ENCODE data around the gene NHP2. TPM values are rescaled to one million over a fixed set of nuclear protein-coding genes. Genes with fewer than 3 reads are reported as not detected.

Gene NHP2
- total and polyA plus RNA-seq, 10 of the 15 experiments (the other 5 are each of a cell fraction or from before 2014, with no cell fraction given) = 39.2 to 513 (median 198) TPM

GRCh38 chr5:178147406-178147805 is 6.3 kb downstream of the NHP2 start:
- WGBS (ENCODE audit: insufficient coverage, insufficient replicate concordance, low lambda C conversion rate, missing lambda C conversion rate) = 92% methylated on average over 15 of the region's 15 CpGs
- no peak for ATAC-seq
- RAD21 ChIA-PET (ENCODE audit: unreplicated experiment) = interaction anchor here (4.2 kb wide), 1 partner anchor 71 kb away, joined by 30 read pairs; no protein-coding TSS in a partner anchor

More at GRCh38 chr5:178147406-178147805, 6.3 kb downstream of the NHP2 start:
- FAIRE-seq (no peak), DNase-seq (ENCODE audit: low read depth, low spot score) (no peak)
- H3K79me2 ChIP-seq (ENCODE audit: control insufficient read depth, insufficient read depth, low read length) = peaks cover 2% of the 10 kb centered on the region
- H3K36me3 ChIP-seq (ENCODE audit: control insufficient read depth in 2 of 2, insufficient read depth in 2 of 2, low read length in 1 of 2) = peaks cover 42 to 46% of the 10 kb centered on the region in 2 experiments
- H3K27ac ChIP-seq (ENCODE audit: control insufficient read depth, insufficient read depth) = no peak overlapping the region
- H3K4me3 ChIP-seq = no peak overlapping the region
- in situ Hi-C loops (cut with MboI) (loop anchor here (5.0 kb wide), 1 partner anchor 70 kb away; no protein-coding TSS in a partner anchor), intact Hi-C loops (cut with micrococcal nuclease; ENCODE audit: unreplicated experiment) (no loop called here)
- no peak overlapping the region for H3K4me2 ChIP-seq (ENCODE audit: control insufficient read depth, insufficient read depth)
- H3K4me1 ChIP-seq (ENCODE audit: control insufficient read depth, insufficient read depth, low read length) = peaks cover 13% of the 10 kb centered on the region
- no TSS peak for BruUV-seq (replicated peaks)
- no peaks in the 10 kb centered on the region for H3K9me3 ChIP-seq (replicated peaks; ENCODE audit: control insufficient read depth, insufficient read depth, low read length)
- no peaks in the 10 kb centered on the region for H3K27me3 ChIP-seq (replicated peaks in 1 of 2; ENCODE audit: control insufficient read depth in 2 of 2, insufficient read depth in 2 of 2, low read length in 1 of 2)
- ChIA-PET SMC1A (ENCODE audit: uncharacterized antibody, unreplicated experiment) (interaction anchor here (1.0 kb wide), 1 partner anchor 71 kb away, joined by 3 read pairs; no protein-coding TSS in a partner anchor), CTCF (interaction anchor here (0.6 to 13.8 kb wide), 5 partner anchors 11 to 568 kb away, joined by 3 to 183 read pairs (median 5); no protein-coding TSS in a partner anchor), POLR2A (no interaction called here)
- TF ChIP-seq MEF2B (IDR thresholded peaks at IDR 0.05; ENCODE audit: partially characterized antibody, poor library complexity, severe bottlenecking) = no peak
- no peak for TF ChIP-seq FOXK2 (IDR thresholded peaks at IDR 0.05)
- TF ChIP-seq HDAC2 (IDR thresholded peaks at IDR 0.05) = no peak
- 0 out of 2 replicates have a peak, but pooled peaks have one; percentile 2 for TF ChIP-seq POLR2A (IDR thresholded peaks at IDR 0.05; ENCODE audit: low read depth, low read length)
- TF ChIP-seq, protein P1, sequence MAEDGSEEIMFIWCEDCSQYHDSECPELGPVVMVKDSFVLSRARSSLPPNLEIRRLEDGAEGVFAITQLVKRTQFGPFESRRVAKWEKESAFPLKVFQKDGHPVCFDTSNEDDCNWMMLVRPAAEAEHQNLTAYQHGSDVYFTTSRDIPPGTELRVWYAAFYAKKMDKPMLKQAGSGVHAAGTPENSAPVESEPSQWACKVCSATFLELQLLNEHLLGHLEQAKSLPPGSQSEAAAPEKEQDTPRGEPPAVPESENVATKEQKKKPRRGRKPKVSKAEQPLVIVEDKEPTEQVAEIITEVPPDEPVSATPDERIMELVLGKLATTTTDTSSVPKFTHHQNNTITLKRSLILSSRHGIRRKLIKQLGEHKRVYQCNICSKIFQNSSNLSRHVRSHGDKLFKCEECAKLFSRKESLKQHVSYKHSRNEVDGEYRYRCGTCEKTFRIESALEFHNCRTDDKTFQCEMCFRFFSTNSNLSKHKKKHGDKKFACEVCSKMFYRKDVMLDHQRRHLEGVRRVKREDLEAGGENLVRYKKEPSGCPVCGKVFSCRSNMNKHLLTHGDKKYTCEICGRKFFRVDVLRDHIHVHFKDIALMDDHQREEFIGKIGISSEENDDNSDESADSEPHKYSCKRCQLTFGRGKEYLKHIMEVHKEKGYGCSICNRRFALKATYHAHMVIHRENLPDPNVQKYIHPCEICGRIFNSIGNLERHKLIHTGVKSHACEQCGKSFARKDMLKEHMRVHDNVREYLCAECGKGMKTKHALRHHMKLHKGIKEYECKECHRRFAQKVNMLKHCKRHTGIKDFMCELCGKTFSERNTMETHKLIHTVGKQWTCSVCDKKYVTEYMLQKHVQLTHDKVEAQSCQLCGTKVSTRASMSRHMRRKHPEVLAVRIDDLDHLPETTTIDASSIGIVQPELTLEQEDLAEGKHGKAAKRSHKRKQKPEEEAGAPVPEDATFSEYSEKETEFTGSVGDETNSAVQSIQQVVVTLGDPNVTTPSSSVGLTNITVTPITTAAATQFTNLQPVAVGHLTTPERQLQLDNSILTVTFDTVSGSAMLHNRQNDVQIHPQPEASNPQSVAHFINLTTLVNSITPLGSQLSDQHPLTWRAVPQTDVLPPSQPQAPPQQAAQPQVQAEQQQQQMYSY (CRISPR knock-in tag; IDR thresholded peaks at IDR 0.05) = no peak
- TF ChIP-seq SIX5 (IDR thresholded peaks at IDR 0.05; ENCODE audit: low read depth, low read length, severe bottlenecking) = no peak
- TF ChIP-seq HCFC1 (IDR thresholded peaks at IDR 0.05; ENCODE audit: low read length) = no peak
- no peak for TF ChIP-seq WRNIP1 (IDR thresholded peaks at IDR 0.05; ENCODE audit: borderline replicate concordance, low read depth, low read length)
- H3K9ac ChIP-seq (ENCODE audit: control insufficient read depth, insufficient read depth, low read length) = no peak overlapping the region
- no peak overlapping the region for H2AFZ ChIP-seq (ENCODE audit: control insufficient read depth, low read depth, low read length)
- no peaks in the 10 kb centered on the region for H4K20me1 ChIP-seq (ENCODE audit: control insufficient read depth, insufficient read depth)
